Activated CD4-positive, alpha-beta T cell treated with anti-CD3 and anti-CD28 coated beads, Interleukin-2, amount 10 ng/mL, durations not matched to agents 7 days and 5 days (primary cell): ENCODE measurements around the gene PNPLA3. TPM values are rescaled to one million over a fixed set of nuclear protein-coding genes. Genes with fewer than 3 reads are reported as not detected.

ENCODE experiments used
- CTCF ChIA-PET: fragments of 350-600 bp; sonication (Branson Sonifier 250); formaldehyde crosslinking; loops from one replicate; lab custom pipeline; 2021; ENCODE audit warnings: antibody characterized with exemption; lab: Charles Lee
- POLR2A ChIA-PET: fragments of 350-600 bp; sonication (Branson Sonifier 250); formaldehyde crosslinking; loops from one replicate; lab custom pipeline; 2021; ENCODE audit warnings: antibody characterized with exemption; lab: Charles Lee
- DNase-seq: peaks from one replicate; pipeline ENCODE4 v3.0.0-alpha.2; 2020
- H3K27ac Mint-ChIP-seq: one replicate; pipeline ENCODE4 v1.8.0; 2021; ENCODE audit warnings: mild to moderate bottlenecking, moderate library complexity, mixed read lengths
- H3K27me3 Mint-ChIP-seq: one replicate; pipeline ENCODE4 v1.8.0; 2021; ENCODE audit warnings: mixed read lengths
- H3K36me3 Mint-ChIP-seq: one replicate; pipeline ENCODE4 v1.8.0; 2021; ENCODE audit warnings: low read depth, mixed read lengths
- H3K4me1 Mint-ChIP-seq: one replicate; pipeline ENCODE4 v1.8.0; 2021; ENCODE audit warnings: mixed read lengths
- H3K4me3 Mint-ChIP-seq: one replicate; pipeline ENCODE4 v1.8.0; 2021; ENCODE audit warnings: mild to moderate bottlenecking, moderate library complexity, mixed read lengths
- H3K9me3 Mint-ChIP-seq: one replicate; pipeline ENCODE4 v1.8.0; 2021; ENCODE audit warnings: mixed read lengths
- total RNA-seq, 2 experiments: library from RNA; stranded (reverse); gene quantifications; one replicate each; pipeline ENCODE4 v1.2.3, GENCODE V29; 2021

The PNPLA3 gene
- total RNA-seq, result not detected

GRCh38 chr22:43923631-43924464 is at the start of gene PNPLA3:
Gene PNPLA3, plus strand, starts transcription at chr22:43923805. Its CDS starts 107 bp downstream, at chr22:43923912.
- peak; percentile 78 for DNase-seq
- Mint-ChIP-seq H3K27ac (peak within 1 kb of the TSS; percentile 63), H3K9me3 (no peaks in the 10 kb centered on the region), H3K4me1 (peaks cover 4% of the 10 kb centered on the region), H3K4me3 (peak within 1 kb of the TSS; percentile 69), H3K36me3 (no peaks in the 10 kb centered on the region), H3K27me3 (peaks cover 25% of the 10 kb centered on the region)
- ChIA-PET POLR2A (no interaction called here), CTCF (interaction anchor here (0.7 kb wide), 1 partner anchor 44 kb away, joined by 3 read pairs; no protein-coding TSS in a partner anchor)

- Mint-ChIP-seq H3K4me3 (no peak overlapping the region), H3K27ac (no peak overlapping the region), H3K36me3 (no peaks in the 10 kb centered on the region), H3K27me3 (peaks cover 3% of the 10 kb centered on the region), H3K4me1 (no peaks in the 10 kb centered on the region), H3K9me3 (no peaks in the 10 kb centered on the region)
- ChIA-PET POLR2A (no interaction called here), CTCF (no interaction called here)
- DNase-seq, result no peak
Observed at GRCh38 chr22:43876866-43877509, 46.6 kb upstream of the PNPLA3 start.

DNA sequence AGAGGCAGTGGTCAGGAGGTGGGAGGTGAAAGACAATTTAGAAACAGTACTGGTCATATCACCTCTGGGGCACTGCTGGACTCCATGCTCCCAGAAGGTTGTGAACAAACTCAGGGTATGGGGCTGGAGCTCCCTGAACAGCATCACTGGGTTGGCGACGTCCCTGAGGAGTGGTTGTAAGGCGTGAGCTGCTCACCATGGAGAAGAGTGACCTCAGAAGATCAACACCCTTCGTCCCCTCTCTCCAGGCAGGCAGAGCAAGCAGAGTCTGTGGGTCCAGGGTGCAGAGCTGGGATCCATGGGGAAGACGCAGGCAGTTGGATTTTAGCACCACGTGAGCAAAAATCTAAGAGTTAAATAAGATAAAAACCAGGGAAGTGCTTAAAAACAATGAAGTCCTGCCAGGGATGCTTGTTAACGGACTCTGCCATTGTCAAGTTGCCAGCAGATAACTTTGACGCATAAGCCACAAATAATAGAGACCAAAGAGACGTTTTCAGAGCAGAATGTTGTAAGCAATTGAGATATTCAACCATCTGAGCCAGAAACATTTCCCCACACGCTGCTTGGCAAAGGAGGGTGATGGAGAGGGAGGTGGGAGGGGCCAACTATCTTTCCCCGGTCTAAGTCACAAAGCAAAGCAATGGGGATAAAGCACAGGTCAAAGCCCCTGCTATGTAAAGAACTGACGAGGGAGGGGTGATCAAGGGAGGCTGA is 45.4 kb upstream of the PNPLA3 start:
- CTCF ChIA-PET, result no interaction called here
- no peaks in the 10 kb centered on the region for H3K9me3 Mint-ChIP-seq
- no peak overlapping the region for H3K27ac Mint-ChIP-seq
- peaks cover 3% of the 10 kb centered on the region for H3K27me3 Mint-ChIP-seq
- H3K4me3 Mint-ChIP-seq, result no peak overlapping the region
- H3K4me1 Mint-ChIP-seq, result no peaks in the 10 kb centered on the region
- POLR2A ChIA-PET, result no interaction called here
- no peak for DNase-seq
- no peaks in the 10 kb centered on the region for H3K36me3 Mint-ChIP-seq

DNA sequence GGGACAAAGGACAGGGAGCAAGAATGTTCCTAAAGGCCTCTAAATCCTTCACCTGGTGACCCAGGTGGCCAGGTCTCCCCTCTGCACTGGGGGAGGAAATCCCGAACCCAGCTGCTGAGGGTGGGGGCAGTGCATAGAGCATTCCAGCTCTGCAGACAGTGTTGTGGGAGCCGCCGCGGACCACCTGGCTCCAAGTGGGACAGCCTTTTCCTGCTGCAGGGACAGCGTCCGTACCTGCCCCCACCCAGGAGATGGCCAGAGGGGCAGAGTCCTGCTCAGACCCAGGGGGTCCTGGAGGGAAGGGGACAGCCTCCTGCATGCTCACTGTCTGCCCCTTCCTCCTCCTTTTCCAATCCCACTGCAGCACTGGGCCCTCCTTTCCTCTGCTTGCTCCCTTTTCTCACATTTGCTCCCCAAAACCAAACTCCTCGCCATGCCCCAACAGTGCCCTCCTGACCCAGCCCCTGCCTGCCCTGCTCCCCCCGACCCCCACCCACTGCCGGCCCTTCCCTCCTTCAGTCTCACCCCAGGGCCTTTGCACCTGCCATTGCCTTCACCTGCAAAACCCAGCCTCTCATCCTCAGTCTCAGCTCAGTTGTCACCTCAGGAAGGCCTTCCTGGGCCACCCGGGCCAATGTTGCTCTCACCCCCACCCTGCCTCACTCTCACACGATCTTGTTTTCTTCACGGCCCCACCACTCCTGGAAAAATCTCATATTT is 44.6 kb upstream of the PNPLA3 start:
- Mint-ChIP-seq H3K4me3 (no peak overlapping the region), H3K27ac (no peak overlapping the region), H3K27me3 (peaks cover 3% of the 10 kb centered on the region), H3K36me3 (no peaks in the 10 kb centered on the region), H3K9me3 (no peaks in the 10 kb centered on the region), H3K4me1 (no peaks in the 10 kb centered on the region)
- CTCF ChIA-PET, result no interaction called here
- POLR2A ChIA-PET, result no interaction called here
- no peak for DNase-seq

- CTCF ChIA-PET, result no interaction called here
- peaks cover 3% of the 10 kb centered on the region for H3K27me3 Mint-ChIP-seq
- H3K9me3 Mint-ChIP-seq, result no peaks in the 10 kb centered on the region
- no peak overlapping the region for H3K4me3 Mint-ChIP-seq
- POLR2A ChIA-PET, result no interaction called here
- peaks cover 3% of the 10 kb centered on the region for H3K4me1 Mint-ChIP-seq
- DNase-seq, result no peak
- no peak overlapping the region for H3K27ac Mint-ChIP-seq
- H3K36me3 Mint-ChIP-seq, result no peaks in the 10 kb centered on the region
Observed at GRCh38 chr22:43879901-43880540, 43.6 kb upstream of the PNPLA3 start.

- CTCF ChIA-PET, result no interaction called here
- peaks cover 3% of the 10 kb centered on the region for H3K27me3 Mint-ChIP-seq
- DNase-seq, result no peak
- no peak overlapping the region for H3K4me3 Mint-ChIP-seq
- no peak overlapping the region for H3K27ac Mint-ChIP-seq
- H3K4me1 Mint-ChIP-seq, result peaks cover 3% of the 10 kb centered on the region
- POLR2A ChIA-PET, result no interaction called here
- H3K36me3 Mint-ChIP-seq, result no peaks in the 10 kb centered on the region
- no peaks in the 10 kb centered on the region for H3K9me3 Mint-ChIP-seq
Observed at GRCh38 chr22:43880541-43880991, 43.0 kb upstream of the PNPLA3 start.

DNA sequence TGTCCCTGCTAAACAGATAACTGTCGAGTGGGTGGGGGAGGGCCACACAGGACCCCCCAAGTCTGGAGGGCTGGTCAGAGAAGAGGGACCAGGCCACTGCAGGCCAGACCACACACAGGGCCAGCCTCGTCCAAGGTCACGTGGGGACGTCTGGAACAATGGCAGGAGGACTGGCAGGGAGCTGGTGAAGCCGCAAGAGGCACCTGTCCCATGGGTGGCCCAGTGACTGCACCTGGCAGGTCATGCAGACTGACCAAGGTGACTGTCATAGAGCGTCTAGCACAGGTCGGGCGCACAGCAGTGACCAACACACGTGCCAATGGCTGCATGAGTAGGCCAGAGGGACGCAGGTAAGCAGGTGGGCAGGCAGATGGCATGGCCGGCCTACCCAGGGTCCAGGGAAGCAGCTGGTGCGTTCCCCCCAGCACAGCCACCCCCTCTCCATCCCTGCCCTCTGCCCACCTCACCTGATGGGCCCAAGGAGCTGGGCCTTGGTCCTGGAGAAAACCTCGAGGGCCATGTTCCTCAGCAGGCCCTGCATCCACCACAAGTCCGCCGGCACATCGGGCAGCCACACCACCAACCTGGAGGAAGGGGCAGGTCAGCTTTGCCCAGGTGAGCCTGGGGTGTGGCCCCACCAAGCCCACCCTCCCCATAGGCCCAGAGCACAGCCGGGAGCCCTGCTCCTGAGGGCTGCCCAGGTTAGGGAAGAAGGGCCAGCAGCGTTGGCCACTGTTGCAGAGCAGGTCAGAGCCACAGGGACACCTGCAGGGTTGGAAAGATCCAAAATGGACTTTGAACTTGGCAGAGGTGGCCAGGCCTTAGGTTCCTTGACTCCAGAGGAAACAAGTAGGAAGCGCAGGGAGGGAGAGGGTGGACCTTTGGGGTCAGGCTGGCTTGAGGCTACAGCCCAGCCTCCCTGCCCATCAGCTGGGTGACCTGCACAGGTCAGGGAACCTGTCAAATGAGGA is 42.2 kb upstream of the PNPLA3 start:
- POLR2A ChIA-PET, result no interaction called here
- Mint-ChIP-seq H3K4me3 (no peak overlapping the region), H3K27ac (no peak overlapping the region), H3K4me1 (peaks cover 3% of the 10 kb centered on the region), H3K27me3 (peaks cover 3% of the 10 kb centered on the region), H3K36me3 (no peaks in the 10 kb centered on the region), H3K9me3 (no peaks in the 10 kb centered on the region)
- no peak for DNase-seq
- CTCF ChIA-PET, result no interaction called here

DNA sequence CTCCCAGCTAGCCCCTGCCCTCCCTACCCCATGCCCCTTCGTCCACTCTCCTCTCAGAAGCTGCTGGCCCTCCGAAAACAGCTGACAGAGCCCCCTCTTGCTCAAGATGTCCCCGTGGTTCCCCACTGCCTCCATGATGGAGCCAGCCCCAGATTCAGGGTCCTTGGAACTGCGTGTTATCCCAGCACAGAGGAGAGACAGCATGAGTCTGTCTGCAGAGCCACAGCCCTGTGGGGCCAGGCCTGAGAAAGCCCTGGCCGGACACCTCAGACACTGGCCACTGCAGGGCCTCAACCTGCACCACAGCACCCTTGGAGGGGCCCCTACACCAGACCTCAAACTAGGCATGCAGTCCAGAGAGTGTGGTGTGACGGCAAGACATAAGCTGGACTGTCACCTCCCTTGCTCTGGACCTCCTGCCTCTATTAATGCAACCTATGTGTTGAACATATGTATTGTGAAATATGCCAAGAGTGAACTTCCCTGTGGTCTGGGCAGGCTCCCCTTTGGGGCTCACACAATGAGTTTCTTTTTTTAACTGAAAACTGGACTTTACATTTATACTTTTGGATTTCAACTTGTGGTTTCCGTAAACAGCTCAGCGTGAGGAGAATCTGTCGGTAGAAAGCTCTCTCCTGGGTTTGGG is 41.4 kb upstream of the PNPLA3 start:
- Mint-ChIP-seq H3K27me3 (peaks cover 3% of the 10 kb centered on the region), H3K9me3 (no peaks in the 10 kb centered on the region), H3K4me3 (no peak overlapping the region), H3K27ac (no peak overlapping the region), H3K4me1 (peaks cover 3% of the 10 kb centered on the region), H3K36me3 (no peaks in the 10 kb centered on the region)
- no peak for DNase-seq
- ChIA-PET CTCF (interaction anchor here (1.0 to 1.6 kb wide), 4 partner anchors 12 to 503 kb away, joined by 3 to 7 read pairs (median 6); no protein-coding TSS in a partner anchor), POLR2A (no interaction called here)

GRCh38 chr22:43883012-43883661 is 40.5 kb upstream of the PNPLA3 start:
- no peak overlapping the region for H3K4me3 Mint-ChIP-seq
- no peaks in the 10 kb centered on the region for H3K36me3 Mint-ChIP-seq
- H3K9me3 Mint-ChIP-seq, result no peaks in the 10 kb centered on the region
- ChIA-PET POLR2A (no interaction called here), CTCF (interaction anchor here (0.6 to 1.6 kb wide), 8 partner anchors 9 to 502 kb away, joined by 3 to 7 read pairs (median 3); no protein-coding TSS in a partner anchor)
- peaks cover 4% of the 10 kb centered on the region for H3K27me3 Mint-ChIP-seq
- H3K27ac Mint-ChIP-seq, result no peak overlapping the region
- H3K4me1 Mint-ChIP-seq, result peaks cover 3% of the 10 kb centered on the region
- peak; percentile 73 for DNase-seq

GRCh38 chr22:43883719-43884415 is 39.7 kb upstream of the PNPLA3 start:
- ChIA-PET POLR2A (no interaction called here), CTCF (interaction anchor here (0.6 to 1.7 kb wide), 10 partner anchors 10 to 206 kb away, joined by 3 to 7 read pairs (median 4); no protein-coding TSS in a partner anchor)
- Mint-ChIP-seq H3K4me1 (peaks cover 3% of the 10 kb centered on the region), H3K27me3 (peaks cover 4% of the 10 kb centered on the region), H3K9me3 (no peaks in the 10 kb centered on the region), H3K27ac (no peak overlapping the region), H3K4me3 (no peak overlapping the region), H3K36me3 (no peaks in the 10 kb centered on the region)
- no peak for DNase-seq
